H1 (cell line): Measurements from ENCODE around the gene OR9G4. TPM values are rescaled to one million over a fixed set of nuclear protein-coding genes. Genes with fewer than 3 reads are reported as not detected.
A peak's percentile ranks its signal among the peaks of the same experiment; 100 is the strongest.

ENCODE experiments used
- CTCF ChIA-PET: fragments of 300-600 bp; sonication (Branson Sonifier 250); formaldehyde crosslinking; loops from one replicate; lab custom pipeline; 2021; ENCODE audit not compliant: partially characterized antibody; lab: Charles Lee
- POLR2A ChIA-PET: fragments of 300-600 bp; sonication (Branson Sonifier 250); formaldehyde crosslinking; loops from one replicate; lab custom pipeline; 2021; ENCODE audit warnings: inconsistent platforms; ENCODE audit not compliant: partially characterized antibody; lab: Charles Lee
- DNase-seq, 2 experiments: peaks; one replicate each; pipeline versions ENCODE4 v3.0.0 to v3.0.0-alpha.2; 2010 to 2022; ENCODE audit warnings: low spot score in 2 of 2, low read depth in 1 of 2, mixed read lengths in 1 of 2
- FAIRE-seq: peaks from 2 replicates; lab custom pipeline; 2011; peaks lifted over from hg19 to GRCh38; lab: Jason Lieb, UNC
- H2AFZ ChIP-seq: 2 replicates; pipeline ENCODE4 v1.8.1; 2012; ENCODE audit warnings: low read length, inconsistent platforms
- H2AK5ac ChIP-seq: 2 replicates; pipeline ENCODE4 v1.6.1; 2013; ENCODE audit warnings: low read depth, low read length
- H2BK120ac ChIP-seq: replicated peaks from 2 replicates; pipeline ENCODE3; 2013; ENCODE audit warnings: low read depth, low read length, inconsistent platforms
- H2BK12ac ChIP-seq: 2 replicates; pipeline ENCODE4 v1.6.1; 2013; ENCODE audit warnings: low read depth, low read length
- H2BK15ac ChIP-seq: 2 replicates; pipeline ENCODE4 v1.6.1; 2013; ENCODE audit warnings: low read length
- H2BK20ac ChIP-seq: 2 replicates; pipeline ENCODE4 v1.6.1; 2013; ENCODE audit warnings: low read length
- H2BK5ac ChIP-seq: 2 replicates; pipeline ENCODE4 v1.6.1; 2013; ENCODE audit warnings: low read depth, low read length
- H3K14ac ChIP-seq: 2 replicates; pipeline ENCODE4 v1.6.1; 2013; ENCODE audit warnings: inconsistent platforms; ENCODE audit not compliant: insufficient read length
- H3K18ac ChIP-seq: 2 replicates; pipeline ENCODE4 v1.6.1; 2013; ENCODE audit warnings: low read length; ENCODE audit errors: extremely low read depth
- H3K23ac ChIP-seq: 2 replicates; pipeline ENCODE4 v1.6.1; 2013; ENCODE audit warnings: inconsistent platforms; ENCODE audit not compliant: insufficient read length
- H3K23me2 ChIP-seq: 2 replicates; pipeline ENCODE4 v1.6.1; 2013; ENCODE audit warnings: low read depth, low read length
- H3K27ac ChIP-seq: 2 replicates; pipeline ENCODE4 v1.6.1; 2011; ENCODE audit warnings: low read depth, low read length, inconsistent platforms
- H3K27me3 ChIP-seq, 4 experiments: replicated peaks in 1 of 4; 1 replicate in 1 of 4; 2 replicates in 3 of 4; pipeline versions ENCODE4 v1.6.1 to v1.8.1; 2011 to 2013; ENCODE audit warnings: low read length in 3 of 4, mild to moderate bottlenecking in 3 of 4, inconsistent platforms in 2 of 4, mixed read lengths in 2 of 4, moderate library complexity in 1 of 4; ENCODE audit not compliant: control insufficient read depth in 3 of 4, insufficient read depth in 3 of 4; ENCODE audit errors: extremely low read depth in 1 of 4
- H3K36me3 ChIP-seq, 4 experiments: 2 replicates each; pipeline versions ENCODE4 v1.6.1 to v1.8.1; 2011 to 2013; ENCODE audit warnings: mild to moderate bottlenecking in 4 of 4, low read length in 3 of 4, moderate library complexity in 2 of 4, control low read depth in 1 of 4, inconsistent platforms in 1 of 4; ENCODE audit not compliant: insufficient read depth in 4 of 4, control insufficient read depth in 2 of 4
- H3K4ac ChIP-seq: replicated peaks from 2 replicates; pipeline ENCODE3; 2013; ENCODE audit warnings: low read length, low read depth, mixed read lengths, inconsistent platforms; ENCODE audit not compliant: insufficient read length
- H3K4me1 ChIP-seq, 4 experiments: replicated peaks in 1 of 4; 1 replicate in 1 of 4; 2 replicates in 3 of 4; pipeline versions ENCODE4 v1.6.1 to v1.8.1; 2011 to 2013; ENCODE audit warnings: low read length in 3 of 4, inconsistent platforms in 2 of 4, mixed read lengths in 1 of 4; ENCODE audit not compliant: insufficient read depth in 4 of 4, control insufficient read depth in 3 of 4
- H3K4me2 ChIP-seq, 2 experiments: 2 replicates each; pipeline versions ENCODE4 v1.6.1 to v1.8.1; 2011 to 2013; ENCODE audit warnings: low read depth in 2 of 2, low read length in 2 of 2, control low read depth in 1 of 2, inconsistent platforms in 1 of 2, mild to moderate bottlenecking in 1 of 2; ENCODE audit not compliant: insufficient read depth in 1 of 2
- H3K4me3 ChIP-seq, 4 experiments: fragments of 200-600, 300-600 bp in 1 of 4; sonication (generic), shearing (Covaris generic), sonication (Bioruptor Twin) in 1 of 4; 2 replicates each; pipeline versions ENCODE4 v1.5.1 to v1.8.1; 2011 to 2016; ENCODE audit warnings: low read length in 4 of 4, low read depth in 3 of 4, control low read depth in 2 of 4, inconsistent platforms in 2 of 4, mild to moderate bottlenecking in 2 of 4, mixed read lengths in 1 of 4, moderate library complexity in 1 of 4; ENCODE audit not compliant: insufficient read depth in 2 of 4; ENCODE audit errors: extremely low read depth in 1 of 4
- H3K56ac ChIP-seq: replicated peaks from 2 replicates; pipeline ENCODE3; 2013; ENCODE audit warnings: low read depth, mild to moderate bottlenecking, mixed read lengths, low read length, inconsistent platforms; ENCODE audit not compliant: insufficient read length
- H3K79me1 ChIP-seq: 2 replicates; pipeline ENCODE4 v1.6.1; 2013; ENCODE audit warnings: low read depth, low read length, control low read depth
- H3K79me2 ChIP-seq, 2 experiments: 2 replicates each; pipeline versions ENCODE4 v1.6.1 to v1.8.1; 2012 to 2013; ENCODE audit warnings: low read length in 2 of 2, mild to moderate bottlenecking in 2 of 2, inconsistent platforms in 1 of 2; ENCODE audit not compliant: insufficient read depth in 2 of 2, control insufficient read depth in 1 of 2
- H3K9ac ChIP-seq, 4 experiments: replicated peaks in 1 of 4; 1 replicate in 1 of 4; 2 replicates in 3 of 4; pipeline versions ENCODE4 v1.6.1 to v1.8.1; 2011 to 2013; ENCODE audit warnings: low read depth in 3 of 4, low read length in 3 of 4, control low read depth in 2 of 4, mild to moderate bottlenecking in 2 of 4, moderate library complexity in 2 of 4, inconsistent platforms in 1 of 4; ENCODE audit errors: extremely low read depth in 1 of 4
- H3K9me3 ChIP-seq, 2 experiments: 2 replicates each; pipeline versions ENCODE4 v1.6.1 to v1.8.1; 2012 to 2013; ENCODE audit warnings: mild to moderate bottlenecking in 2 of 2, moderate library complexity in 2 of 2, control low read depth in 1 of 2, inconsistent platforms in 1 of 2, low read depth in 1 of 2, low read length in 1 of 2, mixed read lengths in 1 of 2; ENCODE audit not compliant: insufficient read depth in 2 of 2
- H4K20me1 ChIP-seq, 2 experiments: replicated peaks in 1 of 2; 2 replicates each; pipeline versions ENCODE3 to v1.8.1; 2011 to 2013; ENCODE audit warnings: inconsistent platforms in 2 of 2, low read length in 2 of 2, mild to moderate bottlenecking in 1 of 2; ENCODE audit not compliant: insufficient read depth in 2 of 2, control insufficient read depth in 1 of 2
- H4K5ac ChIP-seq: 2 replicates; pipeline ENCODE4 v1.6.1; 2013; ENCODE audit warnings: low read length, low read depth, mixed read lengths, inconsistent platforms; ENCODE audit not compliant: insufficient read length
- H4K8ac ChIP-seq: 2 replicates; pipeline ENCODE4 v1.8.0; 2013; ENCODE audit warnings: mild to moderate bottlenecking, moderate library complexity, low read length, inconsistent platforms; ENCODE audit not compliant: insufficient read depth; ENCODE audit errors: extremely low read depth
- H4K91ac ChIP-seq: replicated peaks from 2 replicates; pipeline ENCODE3; 2013; ENCODE audit warnings: low read length, mixed read lengths, inconsistent platforms; ENCODE audit not compliant: insufficient read length
- BCL11A ChIP-seq, 2 experiments: IDR thresholded peaks; one replicate each; pipeline ENCODE4 v1.6.1; 2011; ENCODE audit warnings: low read depth in 2 of 2, low read length in 2 of 2, mild to moderate bottlenecking in 2 of 2
- POLR2A ChIP-seq, 2 experiments: IDR thresholded peaks; 1 replicate in 1 of 2; 2 replicates in 1 of 2; pipeline ENCODE4 v1.6.1; 2011; ENCODE audit warnings: low read depth in 2 of 2, low read length in 2 of 2, mild to moderate bottlenecking in 2 of 2; ENCODE audit errors: control extremely low read depth in 1 of 2
- RBBP5 ChIP-seq: IDR thresholded peaks from 2 replicates; pipeline ENCODE4 v1.7.1; 2012; ENCODE audit warnings: low read depth, mild to moderate bottlenecking, inconsistent platforms, low read length, moderate library complexity, borderline replicate concordance
- RNF2 ChIP-seq: fragments of 200-900, 300-1000 bp; sonication (generic); IDR thresholded peaks from 2 replicates; pipeline ENCODE4 v1.7.1; 2016; ENCODE audit warnings: borderline replicate concordance, low read depth, mild to moderate bottlenecking, antibody characterized with exemption, low read length; ENCODE audit not compliant: poor library complexity, severe bottlenecking; ENCODE audit errors: missing control alignments
- TBP ChIP-seq: IDR thresholded peaks from 2 replicates; pipeline ENCODE4 v1.6.1; 2011; ENCODE audit warnings: low read depth, low read length, improper control_type of control experiment
- TCF12 ChIP-seq: IDR thresholded peaks from 2 replicates; pipeline ENCODE4 v1.6.1; 2011; ENCODE audit warnings: low read depth, mild to moderate bottlenecking, low read length
- TEAD4 ChIP-seq: IDR thresholded peaks from 2 replicates; pipeline ENCODE4 v1.6.1; 2012; ENCODE audit warnings: low read depth, low read length, inconsistent platforms, mixed read lengths
- WGBS, 2 experiments: shearing (Covaris generic) in 1 of 2; methylation state at CpG; one replicate each; pipeline versions ENCODE4 v1.1.6 to v1.1.7; 2013 to 2015; ENCODE audit warnings: low lambda C conversion rate in 2 of 2, mixed read lengths in 2 of 2, inconsistent platforms in 1 of 2, low coverage in 1 of 2, missing lambda C conversion rate in 1 of 2; ENCODE audit not compliant: insufficient replicate concordance in 2 of 2, insufficient coverage in 1 of 2, insufficient read length in 1 of 2; ENCODE audit errors: extremely low coverage in 1 of 2, missing lambda C conversion rate in 1 of 2; 5-methylcytosine and 5-hydroxymethylcytosine counted together
- polyA plus RNA-seq, 7 experiments: library from polyadenylated mRNA; depleted of rRNA in 3 of 7; stranded (reverse) in 5 of 7; unstranded in 2 of 7; fragments of >200 nt in 5 of 7; fragments of 200-250 nt in 2 of 7; gene quantifications; 1 replicate in 5 of 7; 2 replicates in 1 of 7; 4 replicates in 1 of 7; pipeline versions ENCODE4 v1.2.1 to v1.2.3, GENCODE V29; 2011 to 2013; ENCODE audit warnings: missing spikeins in 2 of 7, mixed read lengths in 2 of 7
- total RNA-seq: library from RNA; stranded (reverse); fragmentation: NEBNext Ultra II Directional; extraction: Animal tissue kit (Norgen Biotek cat#: 25700); gene quantifications from 2 replicates; pipeline ENCODE4 v1.2.1, GENCODE V29; 2021
- TF ChIP-seq, protein P1 (sequence below): IDR thresholded peaks from 2 replicates; pipeline ENCODE4 v1.6.1; 2011; ENCODE audit warnings: low read depth, mild to moderate bottlenecking, low read length; ENCODE audit not compliant: insufficient read depth
- TF ChIP-seq, protein P2 (sequence below), 3 experiments: IDR thresholded peaks; 1 replicate in 2 of 3; 2 replicates in 1 of 3; pipeline versions ENCODE4 v1.5.1 to v1.6.1; 2011; ENCODE audit warnings: low read length in 3 of 3, mild to moderate bottlenecking in 3 of 3, inconsistent platforms in 2 of 3, low read depth in 1 of 3, moderate library complexity in 1 of 3; ENCODE audit not compliant: insufficient read depth in 1 of 3; ENCODE audit errors: control extremely low read depth in 1 of 3

Gene OR9G4
- total and polyA plus RNA-seq, 2 of the 8 experiments (the other 6 are each of a cell fraction or from before 2014, with no cell fraction given), result not detected

DNA sequence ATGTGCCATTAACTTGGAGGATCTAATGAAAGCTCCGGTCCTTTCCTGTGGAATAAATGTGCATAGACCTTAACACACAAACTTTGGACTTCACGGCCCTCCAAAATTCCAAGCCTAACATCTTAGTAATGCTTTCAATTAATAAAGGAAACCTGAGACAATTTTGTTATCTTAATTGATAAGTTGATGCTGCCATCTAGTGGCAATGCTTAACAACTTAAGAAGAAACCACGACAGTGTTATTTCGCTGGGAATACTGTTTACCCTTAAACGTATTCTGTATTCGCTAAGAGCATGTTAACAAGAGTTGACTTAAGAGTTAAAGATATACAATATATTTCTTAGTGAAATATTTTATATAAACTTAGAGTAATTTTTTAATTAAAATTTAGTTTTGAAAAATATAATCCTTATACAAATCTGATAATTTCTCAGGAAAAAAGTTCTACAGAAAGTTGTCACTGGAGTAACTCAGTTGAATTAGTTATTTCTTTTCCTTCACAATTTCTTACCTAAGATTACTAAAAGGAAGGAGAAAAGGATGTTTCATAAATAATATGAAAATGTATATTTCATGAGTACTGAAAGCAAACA is 35.0 kb upstream of the OR9G4 start:
- Histone ChIP-seq H3K79me1 (no peaks in the 10 kb centered on the region), H3K4me1 (no peaks in the 10 kb centered on the region; a peak in 1 of 7 replicates), H4K8ac (no peak overlapping the region), H3K23me2 (no peaks in the 10 kb centered on the region), H3K27ac (no peak overlapping the region), H3K56ac (no peak overlapping the region), H3K4ac (no peak overlapping the region), H2BK15ac (no peak overlapping the region), H3K9me3 (peaks cover 5 to 11% of the 10 kb centered on the region in 2 experiments; a peak in 3 of 4 replicates), H2BK120ac (no peak overlapping the region), H2BK12ac (no peak overlapping the region), H3K23ac (no peak overlapping the region), H2AFZ (no peak overlapping the region), H4K91ac (no peak overlapping the region), H3K36me3 (peaks cover 0 to 6% (median 0%) of the 10 kb centered on the region in 4 experiments; a peak in 1 of 8 replicates), H4K20me1 (no peaks in the 10 kb centered on the region), H3K27me3 (no peaks in the 10 kb centered on the region), H3K4me3 (no peak overlapping the region), H2BK5ac (no peak overlapping the region), H4K5ac (no peak overlapping the region), H3K9ac (no peak overlapping the region), H3K18ac (no peak overlapping the region), H3K4me2 (no peak overlapping the region), H3K79me2 (no peaks in the 10 kb centered on the region), H3K14ac (no peak overlapping the region), H2AK5ac (no peak overlapping the region), H2BK20ac (no peak overlapping the region)
- DNase-seq, result no peak
- ChIA-PET CTCF (interaction anchor here (0.7 to 2.0 kb wide), 15 partner anchors 13 to 850 kb away, joined by 3 to 19 read pairs (median 4); no protein-coding TSS in a partner anchor), POLR2A (interaction anchor here (1.0 kb wide), 1 partner anchor 132 kb away, joined by 3 read pairs; no protein-coding TSS in a partner anchor)
- 40% methylated on average over 6 of the region's 6 CpGs; no CpG with 5 or more reads in 1 of the 2 experiments for WGBS, 2 experiments
- FAIRE-seq, result no peak
- TF ChIP-seq, protein P1, sequence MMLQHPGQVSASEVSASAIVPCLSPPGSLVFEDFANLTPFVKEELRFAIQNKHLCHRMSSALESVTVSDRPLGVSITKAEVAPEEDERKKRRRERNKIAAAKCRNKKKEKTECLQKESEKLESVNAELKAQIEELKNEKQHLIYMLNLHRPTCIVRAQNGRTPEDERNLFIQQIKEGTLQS, result no peak
- TF ChIP-seq, protein P2, sequence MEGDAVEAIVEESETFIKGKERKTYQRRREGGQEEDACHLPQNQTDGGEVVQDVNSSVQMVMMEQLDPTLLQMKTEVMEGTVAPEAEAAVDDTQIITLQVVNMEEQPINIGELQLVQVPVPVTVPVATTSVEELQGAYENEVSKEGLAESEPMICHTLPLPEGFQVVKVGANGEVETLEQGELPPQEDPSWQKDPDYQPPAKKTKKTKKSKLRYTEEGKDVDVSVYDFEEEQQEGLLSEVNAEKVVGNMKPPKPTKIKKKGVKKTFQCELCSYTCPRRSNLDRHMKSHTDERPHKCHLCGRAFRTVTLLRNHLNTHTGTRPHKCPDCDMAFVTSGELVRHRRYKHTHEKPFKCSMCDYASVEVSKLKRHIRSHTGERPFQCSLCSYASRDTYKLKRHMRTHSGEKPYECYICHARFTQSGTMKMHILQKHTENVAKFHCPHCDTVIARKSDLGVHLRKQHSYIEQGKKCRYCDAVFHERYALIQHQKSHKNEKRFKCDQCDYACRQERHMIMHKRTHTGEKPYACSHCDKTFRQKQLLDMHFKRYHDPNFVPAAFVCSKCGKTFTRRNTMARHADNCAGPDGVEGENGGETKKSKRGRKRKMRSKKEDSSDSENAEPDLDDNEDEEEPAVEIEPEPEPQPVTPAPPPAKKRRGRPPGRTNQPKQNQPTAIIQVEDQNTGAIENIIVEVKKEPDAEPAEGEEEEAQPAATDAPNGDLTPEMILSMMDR (IDR thresholded peaks at IDR 0.05; ENCODE audit: control extremely low read depth in 1 of 3, insufficient read depth in 1 of 3, low read depth in 1 of 3, low read length in 3 of 3), result peak in 2 of 3 experiments; percentile 17 to 49; a peak in 2 of 4 replicates
- TF ChIP-seq TBP (no peak), POLR2A (IDR thresholded peaks at IDR 0.05; ENCODE audit: control extremely low read depth in 1 of 2, low read depth in 2 of 2, low read length in 2 of 2) (no peak), RBBP5 (no peak), BCL11A (IDR thresholded peaks at IDR 0.05; ENCODE audit: low read depth in 2 of 2, low read length in 2 of 2) (no peak), TCF12 (no peak), TEAD4 (no peak), RNF2 (no peak)
